Umbilical cord (tissue), 2 donors: ENCODE data around the gene ARHGAP28. TPM values are rescaled to one million over a fixed set of nuclear protein-coding genes. Genes with fewer than 3 reads are reported as not detected.
A peak's percentile ranks its signal among the peaks of the same experiment; 100 is the strongest.

Experiments
- DNase-seq: peaks from one replicate; pipeline ENCODE4 v3.0.0-alpha.2; 2015; ENCODE audit warnings: low spot score
- total RNA-seq: library from RNA; depleted of rRNA; stranded (reverse); fragments of >200 nt; gene quantifications from one replicate; pipeline ENCODE4 v1.2.3, GENCODE V29; 2014; ENCODE audit warnings: low replicate concordance; ENCODE audit not compliant: insufficient read depth

The ARHGAP28 gene
- total RNA-seq, 1 donor from 2014 or later, result 41.2 TPM

GRCh38 chr18:6731222-6731596 lies 1.7 kb downstream of the ARHGAP28 start:
- DNase-seq, result no peak

- DNase-seq, result no peak
Measured at GRCh38 chr18:6732952-6733351, 3.4 kb downstream of the ARHGAP28 start.

GRCh38 chr18:6733758-6734157 lies 4.2 kb downstream of the ARHGAP28 start:
- DNase-seq, result no peak

- DNase-seq, result no peak
Measured at GRCh38 chr18:6734726-6735430, 5.4 kb downstream of the ARHGAP28 start.

- no peak for DNase-seq
Measured at GRCh38 chr18:6737833-6738232, 8.3 kb downstream of the ARHGAP28 start.

- no peak for DNase-seq
Measured at GRCh38 chr18:6738622-6739021, 9.1 kb downstream of the ARHGAP28 start.

- DNase-seq, result peak; percentile 97
Measured at GRCh38 chr18:6741232-6741663, 11.7 kb downstream of the ARHGAP28 start.

- DNase-seq, result no peak
Measured at GRCh38 chr18:6741786-6742185, 12.3 kb downstream of the ARHGAP28 start.

GRCh38 chr18:6743999-6744398 lies 14.5 kb downstream of the ARHGAP28 start:
- DNase-seq, result no peak

GRCh38 chr18:6744816-6745455 lies 15.4 kb downstream of the ARHGAP28 start:
- no peak for DNase-seq

GRCh38 chr18:6745504-6746031 lies 16.1 kb downstream of the ARHGAP28 start:
- no peak for DNase-seq

- DNase-seq, result no peak
Measured at GRCh38 chr18:6746386-6746960, 17.0 kb downstream of the ARHGAP28 start.

GRCh38 chr18:6747646-6748045 lies 18.1 kb downstream of the ARHGAP28 start:
- no peak for DNase-seq

- no peak for DNase-seq
Measured at GRCh38 chr18:6748241-6748640, 18.7 kb downstream of the ARHGAP28 start.

GRCh38 chr18:6750411-6750810 lies 20.9 kb downstream of the ARHGAP28 start:
- no peak for DNase-seq

GRCh38 chr18:6751222-6751621 lies 21.7 kb downstream of the ARHGAP28 start:
- no peak for DNase-seq

GRCh38 chr18:6752202-6752860 lies 22.8 kb downstream of the ARHGAP28 start:
- peak; percentile 84 for DNase-seq

- DNase-seq, result no peak
Measured at GRCh38 chr18:6755107-6755506, 25.6 kb downstream of the ARHGAP28 start.

GRCh38 chr18:6757931-6758330 lies 28.4 kb downstream of the ARHGAP28 start:
- DNase-seq, result peak; percentile 86

- DNase-seq, result no peak
Measured at GRCh38 chr18:6759579-6759978, 30.1 kb downstream of the ARHGAP28 start.

- no peak for DNase-seq
Measured at GRCh38 chr18:6763524-6763923, 34.0 kb downstream of the ARHGAP28 start.

- DNase-seq, result no peak
Measured at GRCh38 chr18:6764382-6764781, 34.9 kb downstream of the ARHGAP28 start.
